GM12878 (cell line): Measurements from ENCODE around the gene PLEKHH2. TPM values are rescaled to one million over a fixed set of nuclear protein-coding genes. Genes with fewer than 3 reads are reported as not detected.

Experiments
- ATAC-seq: fragments of 200-7000 bp; cut with Tn5 transposase; 3 replicates; pipeline ENCODE4 v1.9.1; 2020; ENCODE audit warnings: mild to moderate bottlenecking, moderate library complexity
- BruUV-seq: library from RNA; stranded (reverse); fragments of 400-500 nt; replicated peaks from 2 replicates; lab custom pipeline; 2021; lab: Mats Ljungman, UMichigan
- CTCF ChIA-PET: fragments of 300-600 bp; sonication (Branson Sonifier 250); formaldehyde crosslinking; extraction: SDS; loops from one replicate; lab custom pipeline; 2021; ENCODE audit warnings: inconsistent platforms; lab: Yijun Ruan, JAX
- POLR2A ChIA-PET: fragments of 350-600 bp; formaldehyde crosslinking; extraction: SDS; loops from one replicate; lab custom pipeline; 2021; ENCODE audit warnings: inconsistent platforms; lab: Charles Lee
- RAD21 ChIA-PET: fragments of 300-600 bp; sonication (Branson Sonifier 250); formaldehyde crosslinking; loops from one replicate; lab custom pipeline; 2023; ENCODE audit warnings: antibody characterized with exemption; ENCODE audit not compliant: unreplicated experiment; lab: Charles Lee
- SMC1A ChIA-PET: fragments of 300-600 bp; sonication (Branson Sonifier 250); formaldehyde crosslinking; loops from one replicate; lab custom pipeline; 2023; ENCODE audit not compliant: unreplicated experiment, uncharacterized antibody; lab: Charles Lee
- DNase-seq: peaks from one replicate; pipeline ENCODE4 v3.0.0-alpha.2; 2011; ENCODE audit warnings: low read depth, low spot score
- FAIRE-seq: peaks from 3 replicates; lab custom pipeline; 2011; peaks lifted over from hg19 to GRCh38; lab: Jason Lieb, UNC
- H2AFZ ChIP-seq: 2 replicates; pipeline ENCODE4 v1.6.0; 2011; ENCODE audit warnings: low read depth, low read length, control low read depth; ENCODE audit not compliant: control insufficient read depth
- H3K27ac ChIP-seq: 2 replicates; pipeline ENCODE4 v1.5.1; 2011; ENCODE audit warnings: control low read depth; ENCODE audit not compliant: control insufficient read depth, insufficient read depth
- H3K27me3 ChIP-seq, 2 experiments: replicated peaks in 1 of 2; 2 replicates each; pipeline versions ENCODE4 v1.6.0 to v1.6.1; 2011; ENCODE audit warnings: low read length in 1 of 2; ENCODE audit not compliant: control insufficient read depth in 2 of 2, insufficient read depth in 2 of 2
- H3K36me3 ChIP-seq, 2 experiments: 2 replicates each; pipeline ENCODE4 v1.5.1; 2011; ENCODE audit warnings: low read length in 1 of 2; ENCODE audit not compliant: control insufficient read depth in 2 of 2, insufficient read depth in 2 of 2
- H3K4me1 ChIP-seq: 2 replicates; pipeline ENCODE4 v1.6.1; 2011; ENCODE audit warnings: mild to moderate bottlenecking, low read length, moderate library complexity, mixed read lengths; ENCODE audit not compliant: control insufficient read depth, insufficient read depth
- H3K4me2 ChIP-seq: 2 replicates; pipeline ENCODE4 v1.6.0; 2011; ENCODE audit warnings: control low read depth; ENCODE audit not compliant: control insufficient read depth, insufficient read depth
- H3K4me3 ChIP-seq: fragments of 200-600 bp; sonication (generic); 2 replicates; pipeline ENCODE4 v1.5.1; 2016
- H3K79me2 ChIP-seq: 2 replicates; pipeline ENCODE4 v1.6.0; 2011; ENCODE audit warnings: low read length; ENCODE audit not compliant: control insufficient read depth, insufficient read depth
- H3K9ac ChIP-seq: 2 replicates; pipeline ENCODE4 v1.8.0; 2011; ENCODE audit warnings: low read length, control low read depth, mixed read lengths; ENCODE audit not compliant: control insufficient read depth, insufficient read depth
- H3K9me3 ChIP-seq: replicated peaks from 3 replicates; pipeline ENCODE4 v1.5.1; 2011; ENCODE audit warnings: mild to moderate bottlenecking, low read length; ENCODE audit not compliant: control insufficient read depth, insufficient read depth
- H4K20me1 ChIP-seq: 2 replicates; pipeline ENCODE4 v1.6.0; 2011; ENCODE audit not compliant: control insufficient read depth, insufficient read depth
- BMI1 ChIP-seq: fragments of 450-650 bp; IDR thresholded peaks from 2 replicates; pipeline ENCODE4 v1.6.1; 2016; ENCODE audit warnings: mild to moderate bottlenecking, moderate library complexity, borderline replicate concordance
- HSF1 ChIP-seq: fragments of 150-350 bp; IDR thresholded peaks from 2 replicates; pipeline ENCODE4 v1.6.1; 2014; ENCODE audit warnings: mild to moderate bottlenecking, low read depth, low read length
- IRF4 ChIP-seq: IDR thresholded peaks from 2 replicates; pipeline ENCODE4 v1.6.1; 2011; ENCODE audit warnings: low read depth, low read length
- KAT2A ChIP-seq: conservative IDR thresholded peaks from 2 replicates; pipeline ENCODE4 v1.6.1; 2011; ENCODE audit warnings: low read depth, low read length; ENCODE audit not compliant: control insufficient read depth
- LARP7 ChIP-seq: fragments of 450-650 bp; IDR thresholded peaks from 2 replicates; pipeline ENCODE4 v1.6.1; 2017; ENCODE audit warnings: mild to moderate bottlenecking
- MEF2A ChIP-seq: IDR thresholded peaks from 2 replicates; pipeline ENCODE4 v1.6.1; 2011; ENCODE audit warnings: low read depth, mild to moderate bottlenecking, low read length, moderate library complexity; ENCODE audit not compliant: insufficient read depth
- PBX3 ChIP-seq: IDR thresholded peaks from 2 replicates; pipeline ENCODE4 v1.6.1; 2011; ENCODE audit warnings: mild to moderate bottlenecking, low read depth, low read length, moderate library complexity; ENCODE audit not compliant: insufficient replicate concordance
- POU2F2 ChIP-seq: IDR thresholded peaks from 3 replicates; pipeline ENCODE4 v1.6.1; 2011; ENCODE audit warnings: low read depth, mild to moderate bottlenecking, low read length, borderline replicate concordance
- RAD21 ChIP-seq: IDR thresholded peaks from 2 replicates; pipeline ENCODE4 v1.6.1; 2011; ENCODE audit warnings: mild to moderate bottlenecking, low read depth, low read length, moderate library complexity; ENCODE audit not compliant: insufficient read depth
- SIN3A ChIP-seq: IDR thresholded peaks from 2 replicates; pipeline ENCODE4 v1.6.1; 2012; ENCODE audit warnings: low read depth, low read length, improper control_type of control experiment
- TAF1 ChIP-seq: IDR thresholded peaks from 2 replicates; pipeline ENCODE4 v1.6.1; 2011; ENCODE audit warnings: mild to moderate bottlenecking, low read depth, low read length, borderline replicate concordance
- ZBTB33 ChIP-seq: fragments of 450-650 bp; IDR thresholded peaks from 2 replicates; pipeline ENCODE4 v1.6.1; 2017; ENCODE audit warnings: mild to moderate bottlenecking
- ZNF207 ChIP-seq: fragments of 450-650 bp; IDR thresholded peaks from 2 replicates; pipeline ENCODE4 v1.6.1; 2014; ENCODE audit warnings: antibody characterized with exemption, mild to moderate bottlenecking, borderline replicate concordance
- WGBS: methylation state at CpG from one replicate; pipeline ENCODE4 v1.1.6; 2016; ENCODE audit warnings: low lambda C conversion rate; ENCODE audit not compliant: insufficient replicate concordance, insufficient coverage; ENCODE audit errors: missing lambda C conversion rate; 5-methylcytosine and 5-hydroxymethylcytosine counted together
- in situ Hi-C: fragments of 300-500 bp; cut with MboI; formaldehyde crosslinking; loops from 9 replicates; pipeline ENCODE4 v1.14.3; 2018; ENCODE audit warnings: mixed read lengths
- intact Hi-C: fragments of 100-400 bp; cut with micrococcal nuclease; formaldehyde crosslinking; loops from one replicate; pipeline ENCODE4 v1.14.2; 2022; ENCODE audit not compliant: unreplicated experiment
- polyA plus RNA-seq, 11 experiments: library from polyadenylated mRNA; depleted of rRNA in 4 of 11; unstranded in 6 of 11; stranded (reverse) in 5 of 11; fragments of >200 nt; fragmentation: Nextera tagmentation in 4 of 11; fragmentation: Illumina TruSeq in 1 of 11; extraction: Ambion mirVana in 4 of 11; extraction: Trizol in 1 of 11; gene quantifications; 1 replicate in 1 of 11; 2 replicates in 10 of 11; pipeline versions ENCODE4 v1.2.1 to v1.2.3, GENCODE V29; 2011 to 2016; ENCODE audit warnings: inconsistent platforms in 2 of 11, missing spikeins in 2 of 11, low read depth in 1 of 11
- total RNA-seq, 4 experiments: library from RNA; depleted of rRNA in 3 of 4; stranded (reverse); fragments of >200 nt in 3 of 4; fragmentation: Illumina TruSeq in 1 of 4; extraction: Trizol in 1 of 4; gene quantifications; 2 replicates each; pipeline versions ENCODE4 v1.2.1 to v1.2.3, GENCODE V29; 2013 to 2021
- TF ChIP-seq, protein P1 (sequence below): IDR thresholded peaks from 2 replicates; pipeline ENCODE4 v1.6.1; 2012; ENCODE audit warnings: improper control_type of control experiment, low read depth, low read length; ENCODE audit not compliant: insufficient replicate concordance

The PLEKHH2 gene
- total and polyA plus RNA-seq, 10 of the 15 experiments (the other 5 are each of a cell fraction or from before 2014, with no cell fraction given) = not detected

GRCh38 chr2:43812006-43812405, 174.9 kb downstream of the PLEKHH2 start:
- in situ Hi-C loops = no loop called here
- ChIA-PET SMC1A (interaction anchor here (1.4 kb wide), 1 partner anchor 38 kb away, joined by 4 read pairs; the partner anchor contains the start of gene DYNC2LI1), RAD21 (no interaction called here), POLR2A (no interaction called here), CTCF (no interaction called here)
- FAIRE-seq (no peak), DNase-seq (no peak), ATAC-seq (no peak)
- H3K27me3 ChIP-seq = no peaks in the 10 kb centered on the region
- intact Hi-C loops = no loop called here
- H3K4me3 ChIP-seq = no peak overlapping the region
- TF ChIP-seq, protein P1, sequence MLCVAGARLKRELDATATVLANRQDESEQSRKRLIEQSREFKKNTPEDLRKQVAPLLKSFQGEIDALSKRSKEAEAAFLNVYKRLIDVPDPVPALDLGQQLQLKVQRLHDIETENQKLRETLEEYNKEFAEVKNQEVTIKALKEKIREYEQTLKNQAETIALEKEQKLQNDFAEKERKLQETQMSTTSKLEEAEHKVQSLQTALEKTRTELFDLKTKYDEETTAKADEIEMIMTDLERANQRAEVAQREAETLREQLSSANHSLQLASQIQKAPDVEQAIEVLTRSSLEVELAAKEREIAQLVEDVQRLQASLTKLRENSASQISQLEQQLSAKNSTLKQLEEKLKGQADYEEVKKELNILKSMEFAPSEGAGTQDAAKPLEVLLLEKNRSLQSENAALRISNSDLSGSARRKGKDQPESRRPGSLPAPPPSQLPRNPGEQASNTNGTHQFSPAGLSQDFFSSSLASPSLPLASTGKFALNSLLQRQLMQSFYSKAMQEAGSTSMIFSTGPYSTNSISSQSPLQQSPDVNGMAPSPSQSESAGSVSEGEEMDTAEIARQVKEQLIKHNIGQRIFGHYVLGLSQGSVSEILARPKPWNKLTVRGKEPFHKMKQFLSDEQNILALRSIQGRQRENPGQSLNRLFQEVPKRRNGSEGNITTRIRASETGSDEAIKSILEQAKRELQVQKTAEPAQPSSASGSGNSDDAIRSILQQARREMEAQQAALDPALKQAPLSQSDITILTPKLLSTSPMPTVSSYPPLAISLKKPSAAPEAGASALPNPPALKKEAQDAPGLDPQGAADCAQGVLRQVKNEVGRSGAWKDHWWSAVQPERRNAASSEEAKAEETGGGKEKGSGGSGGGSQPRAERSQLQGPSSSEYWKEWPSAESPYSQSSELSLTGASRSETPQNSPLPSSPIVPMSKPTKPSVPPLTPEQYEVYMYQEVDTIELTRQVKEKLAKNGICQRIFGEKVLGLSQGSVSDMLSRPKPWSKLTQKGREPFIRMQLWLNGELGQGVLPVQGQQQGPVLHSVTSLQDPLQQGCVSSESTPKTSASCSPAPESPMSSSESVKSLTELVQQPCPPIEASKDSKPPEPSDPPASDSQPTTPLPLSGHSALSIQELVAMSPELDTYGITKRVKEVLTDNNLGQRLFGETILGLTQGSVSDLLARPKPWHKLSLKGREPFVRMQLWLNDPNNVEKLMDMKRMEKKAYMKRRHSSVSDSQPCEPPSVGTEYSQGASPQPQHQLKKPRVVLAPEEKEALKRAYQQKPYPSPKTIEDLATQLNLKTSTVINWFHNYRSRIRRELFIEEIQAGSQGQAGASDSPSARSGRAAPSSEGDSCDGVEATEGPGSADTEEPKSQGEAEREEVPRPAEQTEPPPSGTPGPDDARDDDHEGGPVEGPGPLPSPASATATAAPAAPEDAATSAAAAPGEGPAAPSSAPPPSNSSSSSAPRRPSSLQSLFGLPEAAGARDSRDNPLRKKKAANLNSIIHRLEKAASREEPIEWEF = no peak
- TF ChIP-seq HSF1 (no peak), ZNF207 (no peak), LARP7 (no peak), POU2F2 (no peak), KAT2A (no peak), BMI1 (no peak), ZBTB33 (no peak), IRF4 (no peak), RAD21 (no peak), PBX3 (no peak), TAF1 (no peak), SIN3A (no peak), MEF2A (no peak)
- no peaks in the 10 kb centered on the region for H3K9me3 ChIP-seq
- H3K36me3 ChIP-seq = no peaks in the 10 kb centered on the region
- no peak overlapping the region for H3K9ac ChIP-seq
- H3K4me1 ChIP-seq = no peaks in the 10 kb centered on the region
- no peaks in the 10 kb centered on the region for H4K20me1 ChIP-seq
- H2AFZ ChIP-seq = no peak overlapping the region
- BruUV-seq = no TSS peak
- H3K4me2 ChIP-seq = no peak overlapping the region
- no peaks in the 10 kb centered on the region for H3K79me2 ChIP-seq
- 68% methylated on average over 2 of the region's 2 CpGs for WGBS
- no peak overlapping the region for H3K27ac ChIP-seq
